ENCODE data around the gene CC2D1A.

DNA sequence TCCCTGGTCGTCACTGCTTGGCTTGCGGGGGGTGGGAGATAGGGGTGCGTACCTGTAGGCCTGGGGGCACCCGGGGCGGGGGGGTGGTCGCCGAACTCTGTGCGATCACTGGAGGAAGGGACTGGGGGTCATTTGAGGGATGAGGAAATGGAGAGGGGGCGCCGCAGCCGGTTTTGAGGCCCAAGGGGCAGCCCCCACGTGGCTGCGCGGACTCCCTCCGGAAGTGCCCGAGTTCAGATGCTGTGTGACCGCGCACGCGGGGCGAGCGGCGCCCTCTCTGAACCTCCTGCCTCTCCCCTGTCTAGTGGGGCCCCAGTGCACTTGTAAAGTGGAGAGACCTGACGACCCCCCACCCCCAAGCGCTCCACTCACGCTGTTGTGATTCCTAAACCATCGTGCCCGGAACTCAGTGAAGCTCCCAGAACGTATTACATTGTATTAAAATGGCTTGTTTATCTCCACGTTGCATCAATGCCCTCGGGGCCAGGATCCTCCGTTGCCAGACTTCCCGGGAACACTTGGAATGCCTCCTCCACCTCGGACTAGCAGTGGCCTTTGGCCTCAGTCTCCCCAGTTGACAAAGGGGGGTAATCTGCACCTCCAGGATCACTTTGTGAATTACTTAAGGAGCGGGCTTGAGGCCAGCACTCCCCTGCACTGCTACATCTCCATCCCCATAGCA, 32.0 kb upstream of the CC2D1A start:
- TF ChIP-seq, protein P1, sequence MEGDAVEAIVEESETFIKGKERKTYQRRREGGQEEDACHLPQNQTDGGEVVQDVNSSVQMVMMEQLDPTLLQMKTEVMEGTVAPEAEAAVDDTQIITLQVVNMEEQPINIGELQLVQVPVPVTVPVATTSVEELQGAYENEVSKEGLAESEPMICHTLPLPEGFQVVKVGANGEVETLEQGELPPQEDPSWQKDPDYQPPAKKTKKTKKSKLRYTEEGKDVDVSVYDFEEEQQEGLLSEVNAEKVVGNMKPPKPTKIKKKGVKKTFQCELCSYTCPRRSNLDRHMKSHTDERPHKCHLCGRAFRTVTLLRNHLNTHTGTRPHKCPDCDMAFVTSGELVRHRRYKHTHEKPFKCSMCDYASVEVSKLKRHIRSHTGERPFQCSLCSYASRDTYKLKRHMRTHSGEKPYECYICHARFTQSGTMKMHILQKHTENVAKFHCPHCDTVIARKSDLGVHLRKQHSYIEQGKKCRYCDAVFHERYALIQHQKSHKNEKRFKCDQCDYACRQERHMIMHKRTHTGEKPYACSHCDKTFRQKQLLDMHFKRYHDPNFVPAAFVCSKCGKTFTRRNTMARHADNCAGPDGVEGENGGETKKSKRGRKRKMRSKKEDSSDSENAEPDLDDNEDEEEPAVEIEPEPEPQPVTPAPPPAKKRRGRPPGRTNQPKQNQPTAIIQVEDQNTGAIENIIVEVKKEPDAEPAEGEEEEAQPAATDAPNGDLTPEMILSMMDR (IDR thresholded peaks at IDR 0.05) = no peak
- TF ChIP-seq POLR2A (IDR thresholded peaks at IDR 0.05) = no peak

Measured in body of pancreas (tissue), 4 donors.